ENCODE data around the gene NTRK3.

NTRK3 gene

GRCh38 chr15:87828608-87829007, 427.9 kb downstream of the NTRK3 start:
- DNase-seq (ENCODE audit: low read depth): no peak
- no peak overlapping the region for H3K4me3 ChIP-seq (ENCODE audit: low read length)
- TF ChIP-seq CTCF (IDR thresholded peaks at IDR 0.05; ENCODE audit: insufficient read depth, low read depth, low read length, missing control alignments): no peak

DNA sequence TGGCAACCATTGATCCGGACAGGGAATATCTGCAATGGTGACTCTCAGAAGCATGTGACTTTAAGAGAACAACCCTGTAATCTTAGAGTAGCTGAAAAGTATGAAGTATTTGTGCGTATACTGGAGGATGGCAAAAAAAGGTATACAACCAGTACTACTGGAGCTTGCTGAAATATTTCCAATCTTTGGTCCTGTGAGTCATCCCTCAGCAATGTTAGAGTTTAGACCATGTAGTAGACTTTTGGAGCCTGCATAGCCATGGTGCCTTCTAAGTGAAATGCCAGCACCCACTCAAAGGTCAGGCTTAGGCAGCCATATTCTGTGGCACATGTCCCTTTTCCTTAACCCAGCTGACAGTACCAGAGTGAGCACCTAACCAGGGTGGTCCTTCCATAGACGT, 429.4 kb downstream of the NTRK3 start:
- H3K4me3 ChIP-seq (ENCODE audit: low read length): no peak overlapping the region
- TF ChIP-seq CTCF (IDR thresholded peaks at IDR 0.05; ENCODE audit: insufficient read depth, low read depth, low read length, missing control alignments): no peak
- peak; percentile 8 for DNase-seq (ENCODE audit: low read depth)

GRCh38 chr15:87826119-87826747, 430.3 kb downstream of the NTRK3 start:
- DNase-seq (ENCODE audit: low read depth): no peak
- no peak for TF ChIP-seq CTCF (IDR thresholded peaks at IDR 0.05; ENCODE audit: insufficient read depth, low read depth, low read length, missing control alignments)
- H3K4me3 ChIP-seq (ENCODE audit: low read length): no peak overlapping the region

GRCh38 chr15:87818756-87819155, 437.8 kb downstream of the NTRK3 start:
- H3K4me3 ChIP-seq (ENCODE audit: low read length): no peak overlapping the region
- TF ChIP-seq CTCF (IDR thresholded peaks at IDR 0.05; ENCODE audit: insufficient read depth, low read depth, low read length, missing control alignments): no peak
- DNase-seq (ENCODE audit: low read depth): no peak

GRCh38 chr15:87817553-87817952, 439.0 kb downstream of the NTRK3 start:
- no peak for DNase-seq (ENCODE audit: low read depth)
- no peak overlapping the region for H3K4me3 ChIP-seq (ENCODE audit: low read length)
- TF ChIP-seq CTCF (IDR thresholded peaks at IDR 0.05; ENCODE audit: insufficient read depth, low read depth, low read length, missing control alignments): no peak

DNA sequence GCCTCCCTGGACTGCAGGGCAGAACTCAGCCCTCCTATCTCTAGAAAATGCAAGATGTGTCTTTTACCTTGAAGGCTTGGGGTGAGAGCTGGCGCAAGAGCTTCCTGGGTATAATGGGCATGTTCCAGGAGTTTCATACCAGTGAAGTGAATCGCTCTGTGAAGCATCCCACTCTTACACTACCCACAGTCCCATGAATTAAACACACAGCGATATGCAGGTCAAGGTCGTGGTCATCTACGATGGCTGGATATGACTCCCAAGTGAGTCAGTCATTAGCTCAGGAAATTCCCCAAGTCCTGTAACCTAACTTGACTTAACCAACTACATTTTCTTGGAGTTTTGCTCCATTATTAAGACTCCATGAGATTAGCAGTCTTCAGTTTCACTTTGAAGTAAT, 439.7 kb downstream of the NTRK3 start:
- no peak overlapping the region for H3K4me3 ChIP-seq (ENCODE audit: low read length)
- DNase-seq (ENCODE audit: low read depth): peak; percentile 72

More for the DNA sequence above, 439.7 kb downstream of the NTRK3 start:
- TF ChIP-seq CTCF (IDR thresholded peaks at IDR 0.05; ENCODE audit: insufficient read depth, low read depth, low read length, missing control alignments): no peak
